Ovary (tissue), 3 donors: ENCODE data around the gene ADGB.

ENCODE experiments used
- CTCF ChIP-seq, 3 donors: fragments of 450-650 bp in 2 of 3; fragments of 200-600 bp in 1 of 3; IDR thresholded peaks; one replicate each; pipeline versions ENCODE4 v1.5.1 to v1.8.0; 2016 to 2022; ENCODE audit warnings: antibody characterized with exemption in 3 of 3, mild to moderate bottlenecking in 1 of 3
- EP300 ChIP-seq: sonication (generic); formaldehyde crosslinking; IDR thresholded peaks from one replicate; pipeline ENCODE4 v1.6.1; 2017; ENCODE audit warnings: antibody characterized with exemption
- POLR2A ChIP-seq: fragments of 450-650 bp; IDR thresholded peaks from one replicate; pipeline ENCODE4 v1.6.1; 2017; ENCODE audit warnings: antibody characterized with exemption, mild to moderate bottlenecking, moderate library complexity
- donor health status: DM: no; HTN: no; CAD: no.

GRCh38 chr6:146613947-146614346 lies 15.2 kb downstream of the ADGB start:
- TF ChIP-seq POLR2A (no peak), EP300 (no peak), CTCF (IDR thresholded peaks at IDR 0.05) (no peak)
